ENCODE data around the gene NAA16. TPM values are rescaled to one million over a fixed set of nuclear protein-coding genes. Genes with fewer than 3 reads are reported as not detected.

NAA16 gene
- total RNA-seq, 4 donors from 2014 or later, result 13.8 to 22.0 (median 14.9) TPM

GRCh38 chr13:41299316-41300094, 11.6 kb upstream of the NAA16 start:
- no peaks in the 10 kb centered on the region for H3K4me1 ChIP-seq

GRCh38 chr13:41302743-41303142, 8.3 kb upstream of the NAA16 start:
- Histone ChIP-seq H3K27ac (replicated peaks in 1 of 4) (no peak overlapping the region), H3K36me3 (no peaks in the 10 kb centered on the region), H3K9me3 (no peaks in the 10 kb centered on the region), H3K4me3 (no peak overlapping the region), H3K4me1 (no peaks in the 10 kb centered on the region), H3K27me3 (no peaks in the 10 kb centered on the region)
- DNase-seq (ENCODE audit: extremely low spot score), result no peak
- intact Hi-C loops (cut with DNase I), result no loop called here
- TF ChIP-seq EP300 (IDR thresholded peaks at IDR 0.05) (no peak), POLR2A (IDR thresholded peaks at IDR 0.05; ENCODE audit: low read depth) (no peak), CTCF (IDR thresholded peaks at IDR 0.05) (no peak), POLR2AphosphoS5 (IDR thresholded peaks at IDR 0.05) (no peak)
- 96% methylated on average over 3 of the region's 3 CpGs for WGBS

More at GRCh38 chr13:41299316-41300094, 11.6 kb upstream of the NAA16 start:
- Histone ChIP-seq H3K27ac (replicated peaks in 1 of 4) (no peak overlapping the region), H3K27me3 (no peaks in the 10 kb centered on the region), H3K36me3 (no peaks in the 10 kb centered on the region), H3K4me3 (no peak overlapping the region), H3K9me3 (no peaks in the 10 kb centered on the region)
- no peak for TF ChIP-seq CTCF (IDR thresholded peaks at IDR 0.05)
- no peak for TF ChIP-seq POLR2A (IDR thresholded peaks at IDR 0.05; ENCODE audit: low read depth)
- TF ChIP-seq POLR2AphosphoS5 (IDR thresholded peaks at IDR 0.05), result no peak
- TF ChIP-seq EP300 (IDR thresholded peaks at IDR 0.05), result no peak
- DNase-seq (ENCODE audit: extremely low spot score), result no peak
- WGBS, result 91% methylated on average over 4 of the region's 4 CpGs
- intact Hi-C loops (cut with DNase I), result no loop called here

GRCh38 chr13:41304551-41304950, 6.5 kb upstream of the NAA16 start:
- intact Hi-C loops (cut with DNase I), result no loop called here
- H3K4me1 ChIP-seq, result no peaks in the 10 kb centered on the region
- no peak for DNase-seq (ENCODE audit: extremely low spot score)
- no peaks in the 10 kb centered on the region for H3K36me3 ChIP-seq
- no peak overlapping the region for H3K4me3 ChIP-seq
- no peak overlapping the region for H3K27ac ChIP-seq (replicated peaks in 1 of 4)
- TF ChIP-seq EP300 (IDR thresholded peaks at IDR 0.05), result no peak
- no peak for TF ChIP-seq CTCF (IDR thresholded peaks at IDR 0.05)
- no peak for TF ChIP-seq POLR2A (IDR thresholded peaks at IDR 0.05; ENCODE audit: low read depth)
- TF ChIP-seq POLR2AphosphoS5 (IDR thresholded peaks at IDR 0.05), result no peak
- no peaks in the 10 kb centered on the region for H3K27me3 ChIP-seq
- no peaks in the 10 kb centered on the region for H3K9me3 ChIP-seq

GRCh38 chr13:41306271-41307145, 4.6 kb upstream of the NAA16 start:
- Histone ChIP-seq H3K9me3 (no peaks in the 10 kb centered on the region), H3K27ac (replicated peaks in 1 of 4) (no peak overlapping the region), H3K27me3 (no peaks in the 10 kb centered on the region), H3K36me3 (no peaks in the 10 kb centered on the region), H3K4me3 (no peak overlapping the region), H3K4me1 (peaks cover 0 to 6% (median 2%) of the 10 kb centered on the region in 4 donors)
- DNase-seq (ENCODE audit: extremely low spot score), result no peak
- WGBS, result 87% methylated on average over 15 of the region's 15 CpGs
- intact Hi-C loops (cut with DNase I), result no loop called here
- TF ChIP-seq EP300 (IDR thresholded peaks at IDR 0.05), result no peak
- no peak for TF ChIP-seq POLR2AphosphoS5 (IDR thresholded peaks at IDR 0.05)
- no peak for TF ChIP-seq POLR2A (IDR thresholded peaks at IDR 0.05; ENCODE audit: low read depth)
